Retinal pigment epithelial cell (primary cell): ENCODE measurements around the gene PSME4.

Source experiments
- DNase-seq: peaks from one replicate; pipeline ENCODE4 v3.0.0-alpha.2; 2010; ENCODE audit warnings: low read depth
- H3K4me3 ChIP-seq: 2 replicates; pipeline ENCODE4 v1.5.1; 2011; ENCODE audit warnings: mild to moderate bottlenecking, low read length, control low read depth, moderate library complexity
- CTCF ChIP-seq: conservative IDR thresholded peaks from 2 replicates; pipeline ENCODE4 v1.5.1; 2011; ENCODE audit warnings: low read depth, low read length, control low read depth, inconsistent platforms

PSME4 gene

GRCh38 chr2:53818854-53819435 lies 151.8 kb downstream of the PSME4 start:
- H3K4me3 ChIP-seq = no peak overlapping the region
- DNase-seq = no peak
- TF ChIP-seq CTCF = no peak
